HG03432 (cell line): Measurements from ENCODE around the gene NDUFA5.

Experiments
- ATAC-seq: cut with Tn5 transposase; IDR thresholded peaks from one replicate; pipeline ENCODE4 v1.9.1; 2021; ENCODE audit warnings: mild to moderate bottlenecking, moderate library complexity; ENCODE audit not compliant: unreplicated experiment

The NDUFA5 gene

GRCh38 chr7:123557398-123558288, at the start of gene NDUFA5:
NDUFA5 (minus strand) TSS chr7:123557818; CDS start chr7:123557795, 23 bp downstream.
- peak; percentile 98 for ATAC-seq

- ATAC-seq: no peak
These were observed 47.1 kb upstream of the NDUFA5 start for GRCh38 chr7:123604739-123605138.

GRCh38 chr7:123602648-123603047, 45.0 kb upstream of the NDUFA5 start:
- no peak for ATAC-seq

GRCh38 chr7:123601530-123601929, 43.9 kb upstream of the NDUFA5 start, which contains the start of gene ASB15:
ASB15 (plus strand) TSS chr7:123601821; CDS start chr7:123614503, 12,682 bp downstream.
- ATAC-seq: no peak

GRCh38 chr7:123600876-123601275, 43.3 kb upstream of the NDUFA5 start:
- ATAC-seq: no peak

GRCh38 chr7:123599766-123600165, 42.1 kb upstream of the NDUFA5 start:
- ATAC-seq: no peak

- ATAC-seq: no peak
These were observed 41.0 kb upstream of the NDUFA5 start for GRCh38 chr7:123598657-123599056.

- no peak for ATAC-seq
These were observed 37.2 kb upstream of the NDUFA5 start for GRCh38 chr7:123594813-123595241.

GRCh38 chr7:123588376-123588775, 30.8 kb upstream of the NDUFA5 start:
- no peak for ATAC-seq

- no peak for ATAC-seq
These were observed 26.2 kb upstream of the NDUFA5 start for GRCh38 chr7:123583821-123584220.

- ATAC-seq: no peak
These were observed 23.5 kb upstream of the NDUFA5 start for GRCh38 chr7:123581162-123581459.

GRCh38 chr7:123580406-123581161, 23.0 kb upstream of the NDUFA5 start:
- peak; percentile 90 for ATAC-seq

GRCh38 chr7:123579416-123579815, 21.8 kb upstream of the NDUFA5 start:
- ATAC-seq: no peak

GRCh38 chr7:123573896-123574467, 16.4 kb upstream of the NDUFA5 start:
- ATAC-seq: no peak

GRCh38 chr7:123573341-123573740, 15.7 kb upstream of the NDUFA5 start:
- ATAC-seq: no peak

GRCh38 chr7:123571684-123572083, 14.1 kb upstream of the NDUFA5 start:
- no peak for ATAC-seq

- no peak for ATAC-seq
These were observed 13.6 kb upstream of the NDUFA5 start for GRCh38 chr7:123571187-123571586.

- peak; percentile 61 for ATAC-seq
These were observed 13.0 kb upstream of the NDUFA5 start for GRCh38 chr7:123570390-123571182.

- no peak for ATAC-seq
These were observed 11.9 kb upstream of the NDUFA5 start for GRCh38 chr7:123569352-123570010.

- ATAC-seq: no peak
These were observed 4.5 kb upstream of the NDUFA5 start for GRCh38 chr7:123562121-123562520.
